Measurements from ENCODE around the gene ZFR. TPM values are rescaled to one million over a fixed set of nuclear protein-coding genes. Genes with fewer than 3 reads are reported as not detected.

ZFR gene
- total RNA-seq, 2 experiments from 2014 or later: 58.8 to 61.0 TPM

DNA sequence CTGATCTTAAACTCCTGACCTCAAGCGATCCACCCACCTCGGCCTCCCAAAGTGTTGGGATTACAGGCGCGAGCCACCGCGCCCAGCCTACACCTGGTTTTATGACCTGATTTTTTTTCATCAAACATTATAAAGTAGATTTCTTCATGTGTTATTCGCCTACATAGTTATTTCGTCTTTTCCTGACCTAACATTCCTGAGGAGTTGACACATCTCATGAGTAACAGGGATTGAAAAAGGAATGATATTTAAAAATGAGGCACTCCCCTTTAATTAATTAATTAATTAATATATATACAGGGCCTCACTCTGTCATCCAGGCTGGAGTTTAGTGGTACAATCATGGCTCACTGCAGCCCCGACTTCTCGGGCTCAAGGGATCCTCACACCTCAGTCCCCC, 111.6 kb downstream of the ZFR start:
- Histone ChIP-seq H3K36me3 (ENCODE audit: insufficient read depth, low read length) (no peaks in the 10 kb centered on the region), H3K4me3 (ENCODE audit: low read length) (no peak overlapping the region), H3K4me1 (ENCODE audit: insufficient read depth, low read length) (peaks cover 4% of the 10 kb centered on the region), H3K9me3 (ENCODE audit: control insufficient read depth in 1 of 2, insufficient read depth in 1 of 2, low read length in 2 of 2) (no peaks in the 10 kb centered on the region), H3K27me3 (ENCODE audit: control insufficient read depth in 1 of 2, insufficient read depth in 2 of 2, low read length in 2 of 2) (no peaks in the 10 kb centered on the region), H3K27ac (ENCODE audit: low read depth in 1 of 2, low read length in 2 of 2) (no peak overlapping the region)
- DNase-seq: no peak
- H3K4me1 Mint-ChIP-seq (ENCODE audit: low read depth): no peaks in the 10 kb centered on the region
- ChIA-PET CTCF (interaction anchor here (1.2 kb wide), 1 partner anchor 100 kb away, joined by 3 read pairs; no protein-coding TSS in a partner anchor), POLR2A (no interaction called here)
- H3K4me3 Mint-ChIP-seq: no peak overlapping the region
- no peak overlapping the region for H3K27ac Mint-ChIP-seq
- no peaks in the 10 kb centered on the region for H3K27me3 Mint-ChIP-seq
- intact Hi-C loops (cut with DNase I, micrococcal nuclease): no loop called here
- no peaks in the 10 kb centered on the region for H3K9me3 Mint-ChIP-seq
- no peak for ATAC-seq (ENCODE audit: poor library complexity)
- TF ChIP-seq, protein P1, sequence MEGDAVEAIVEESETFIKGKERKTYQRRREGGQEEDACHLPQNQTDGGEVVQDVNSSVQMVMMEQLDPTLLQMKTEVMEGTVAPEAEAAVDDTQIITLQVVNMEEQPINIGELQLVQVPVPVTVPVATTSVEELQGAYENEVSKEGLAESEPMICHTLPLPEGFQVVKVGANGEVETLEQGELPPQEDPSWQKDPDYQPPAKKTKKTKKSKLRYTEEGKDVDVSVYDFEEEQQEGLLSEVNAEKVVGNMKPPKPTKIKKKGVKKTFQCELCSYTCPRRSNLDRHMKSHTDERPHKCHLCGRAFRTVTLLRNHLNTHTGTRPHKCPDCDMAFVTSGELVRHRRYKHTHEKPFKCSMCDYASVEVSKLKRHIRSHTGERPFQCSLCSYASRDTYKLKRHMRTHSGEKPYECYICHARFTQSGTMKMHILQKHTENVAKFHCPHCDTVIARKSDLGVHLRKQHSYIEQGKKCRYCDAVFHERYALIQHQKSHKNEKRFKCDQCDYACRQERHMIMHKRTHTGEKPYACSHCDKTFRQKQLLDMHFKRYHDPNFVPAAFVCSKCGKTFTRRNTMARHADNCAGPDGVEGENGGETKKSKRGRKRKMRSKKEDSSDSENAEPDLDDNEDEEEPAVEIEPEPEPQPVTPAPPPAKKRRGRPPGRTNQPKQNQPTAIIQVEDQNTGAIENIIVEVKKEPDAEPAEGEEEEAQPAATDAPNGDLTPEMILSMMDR (IDR thresholded peaks at IDR 0.05): no peak
- peaks cover 1% of the 10 kb centered on the region for H3K36me3 Mint-ChIP-seq (ENCODE audit: low read depth)

DNA sequence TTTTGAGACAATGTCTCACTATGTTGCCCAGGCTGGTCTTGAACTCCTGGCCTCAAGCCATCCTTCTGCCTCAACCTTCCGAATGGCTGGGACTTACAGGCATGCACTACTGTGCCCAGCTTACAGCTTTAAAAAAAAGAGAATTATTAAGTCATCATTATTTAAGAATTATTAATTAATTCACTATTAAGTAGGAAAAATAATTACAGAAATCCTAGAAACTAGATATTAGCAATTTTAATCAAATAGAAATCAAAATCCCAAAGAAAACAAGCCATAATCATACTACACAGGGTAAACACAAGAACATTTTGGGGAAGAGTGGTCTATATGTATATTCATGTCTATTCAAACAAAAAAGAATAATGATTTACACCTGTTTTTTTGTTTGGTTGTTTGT, 112.2 kb downstream of the ZFR start:
- no peaks in the 10 kb centered on the region for H3K27me3 ChIP-seq (ENCODE audit: control insufficient read depth in 1 of 2, insufficient read depth in 2 of 2, low read length in 2 of 2)
- Mint-ChIP-seq H3K27me3 (no peaks in the 10 kb centered on the region), H3K4me1 (ENCODE audit: low read depth) (no peaks in the 10 kb centered on the region), H3K36me3 (ENCODE audit: low read depth) (no peaks in the 10 kb centered on the region), H3K9me3 (no peaks in the 10 kb centered on the region), H3K4me3 (no peak overlapping the region), H3K27ac (no peak overlapping the region)
- ATAC-seq (ENCODE audit: poor library complexity) (no peak), DNase-seq (no peak)
- H3K27ac ChIP-seq (ENCODE audit: low read depth in 1 of 2, low read length in 2 of 2): no peak overlapping the region
- CTCF ChIA-PET: interaction anchor here (1.2 kb wide), 1 partner anchor 99 kb away, joined by 3 read pairs; no protein-coding TSS in a partner anchor
- peaks cover 4% of the 10 kb centered on the region for H3K4me1 ChIP-seq (ENCODE audit: insufficient read depth, low read length)
- H3K4me3 ChIP-seq (ENCODE audit: low read length): no peak overlapping the region
- no peaks in the 10 kb centered on the region for H3K36me3 ChIP-seq (ENCODE audit: insufficient read depth, low read length)
- TF ChIP-seq, protein P1 (IDR thresholded peaks at IDR 0.05): no peak
- intact Hi-C loops (cut with DNase I, micrococcal nuclease): no loop called here
- POLR2A ChIA-PET: no interaction called here
- H3K9me3 ChIP-seq (ENCODE audit: control insufficient read depth in 1 of 2, insufficient read depth in 1 of 2, low read length in 2 of 2): no peaks in the 10 kb centered on the region

DNA sequence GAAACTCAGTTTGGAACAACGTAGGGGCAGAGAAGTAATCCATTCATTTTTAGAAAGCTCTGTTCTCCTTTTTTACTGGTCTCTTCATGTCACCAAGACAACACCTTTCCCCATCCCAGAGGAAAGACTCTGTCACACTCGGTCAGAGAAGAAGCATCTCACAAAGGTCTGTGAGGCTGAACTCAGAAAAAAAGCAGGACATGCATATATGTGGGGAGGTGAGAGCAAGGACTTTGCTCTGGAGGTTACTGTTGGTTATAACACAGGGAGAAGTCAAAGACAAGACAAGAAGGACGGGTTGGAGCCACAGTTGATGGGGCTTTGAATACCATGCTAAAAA, 112.6 kb downstream of the ZFR start:
- DNase-seq: no peak
- H3K27ac Mint-ChIP-seq: no peak overlapping the region

More for the DNA sequence above, 112.6 kb downstream of the ZFR start:
- no peaks in the 10 kb centered on the region for H3K4me1 Mint-ChIP-seq (ENCODE audit: low read depth)
- Histone ChIP-seq H3K4me1 (ENCODE audit: insufficient read depth, low read length) (peaks cover 4% of the 10 kb centered on the region), H3K36me3 (ENCODE audit: insufficient read depth, low read length) (no peaks in the 10 kb centered on the region), H3K4me3 (ENCODE audit: low read length) (no peak overlapping the region), H3K27ac (ENCODE audit: low read depth in 1 of 2, low read length in 2 of 2) (no peak overlapping the region), H3K9me3 (ENCODE audit: control insufficient read depth in 1 of 2, insufficient read depth in 1 of 2, low read length in 2 of 2) (no peaks in the 10 kb centered on the region), H3K27me3 (ENCODE audit: control insufficient read depth in 1 of 2, insufficient read depth in 2 of 2, low read length in 2 of 2) (no peaks in the 10 kb centered on the region)
- no peaks in the 10 kb centered on the region for H3K9me3 Mint-ChIP-seq
- no peaks in the 10 kb centered on the region for H3K27me3 Mint-ChIP-seq
- H3K36me3 Mint-ChIP-seq (ENCODE audit: low read depth): no peaks in the 10 kb centered on the region
- TF ChIP-seq, protein P1 (IDR thresholded peaks at IDR 0.05): no peak
- POLR2A ChIA-PET: no interaction called here
- CTCF ChIA-PET: interaction anchor here (1.2 kb wide), 1 partner anchor 99 kb away, joined by 3 read pairs; no protein-coding TSS in a partner anchor
- intact Hi-C loops (cut with DNase I, micrococcal nuclease): no loop called here
- ATAC-seq (ENCODE audit: poor library complexity): no peak
- no peak overlapping the region for H3K4me3 Mint-ChIP-seq

All from CD4-positive, alpha-beta T cell (primary cell).